ENCODE measurements around the gene TOB2. TPM values are rescaled to one million over a fixed set of nuclear protein-coding genes. Genes with fewer than 3 reads are reported as not detected.

Gene TOB2
- total and polyA plus RNA-seq, 9 of the 15 experiments (the other 6 are each of a cell fraction or from before 2014, with no cell fraction given): 3.3 to 20.5 (median 7.3) TPM

GRCh38 chr22:41403532-41404318 lies 42.9 kb downstream of the TOB2 start (continued):
- peak; percentile 46; the same call in 1 of the 2 replicates for TF ChIP-seq NFIC (IDR thresholded peaks at IDR 0.05)
- TF ChIP-seq WHSC1 (IDR thresholded peaks at IDR 0.05; ENCODE audit: low read length): no peak
- TF ChIP-seq RBM39 (optimal IDR thresholded peaks at IDR 0.05; ENCODE audit: low read depth, low read length): no peak
- no peak for TF ChIP-seq HMBOX1 (IDR thresholded peaks at IDR 0.05)
- TF ChIP-seq RCOR1 (IDR thresholded peaks at IDR 0.05; ENCODE audit: borderline replicate concordance in 1 of 2, low read depth in 2 of 2, low read length in 2 of 2): 0 out of 4 replicates have a peak, but pooled peaks of 1 of the 2 experiments have one; percentile 14
- TF ChIP-seq ESRRA (IDR thresholded peaks at IDR 0.05; ENCODE audit: borderline replicate concordance, low read depth): peak; percentile 53; the same call in 1 of the 2 replicates
- no peak for TF ChIP-seq CLOCK (CRISPR knock-in tag; IDR thresholded peaks at IDR 0.05; ENCODE audit: borderline replicate concordance)
- TF ChIP-seq CC2D1A (IDR thresholded peaks at IDR 0.05): peak; percentile 54; the same call in 1 of the 2 replicates
- peak; percentile 84 to 94 for TF ChIP-seq RAD21 (CRISPR knock-in tag; conservative IDR thresholded peaks at IDR 0.05 in 1 of 2, IDR thresholded peaks at IDR 0.05 in 1 of 2)
- TF ChIP-seq ZFPM2 (CRISPR knock-in tag; IDR thresholded peaks at IDR 0.05): no peak
- no peak for TF ChIP-seq DNMT1 (IDR thresholded peaks at IDR 0.05)
- no peak for TF ChIP-seq ZNF197 (CRISPR knock-in tag; IDR thresholded peaks at IDR 0.05; ENCODE audit: low read depth)
- TF ChIP-seq ZNF740 (CRISPR knock-in tag; IDR thresholded peaks at IDR 0.05): no peak
- no peak for TF ChIP-seq ZNF740 (tag; IDR thresholded peaks at IDR 0.05)

Data from K562 (cell line).